Measurements from ENCODE around the gene AUTS2.

Gene AUTS2

DNA sequence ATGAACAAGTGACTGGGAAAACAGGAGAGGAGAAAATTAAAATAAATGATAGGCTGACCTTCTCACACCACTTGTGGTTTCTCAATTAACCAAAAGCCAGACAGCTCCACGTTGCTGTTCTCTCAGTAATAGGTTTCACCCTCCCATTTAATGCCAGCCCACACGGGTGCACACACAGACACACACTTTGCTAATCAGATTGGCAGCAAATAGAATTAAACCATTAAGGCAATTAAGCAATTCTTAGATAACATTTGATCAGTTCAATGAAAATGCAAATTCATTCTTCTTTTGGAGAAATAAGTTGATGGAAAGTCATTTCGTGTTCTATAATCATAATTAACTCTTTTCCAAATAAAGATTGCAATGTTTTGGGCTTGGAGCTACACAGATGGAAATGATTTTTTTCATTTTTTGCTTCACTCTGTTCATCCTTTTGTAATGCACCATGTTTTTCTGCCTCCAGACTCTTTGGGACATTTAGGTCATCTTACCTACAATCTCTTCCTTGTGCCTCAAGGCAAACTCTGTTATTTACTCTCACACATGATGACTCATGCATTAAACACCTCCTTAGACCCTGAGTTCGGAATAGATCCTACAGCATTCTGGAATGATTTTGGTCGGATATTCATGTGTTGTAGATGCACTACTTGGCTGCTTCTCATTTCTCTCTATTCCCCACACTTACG lies 700.7 kb downstream of the AUTS2 start:
- no peak for DNase-seq

DNA sequence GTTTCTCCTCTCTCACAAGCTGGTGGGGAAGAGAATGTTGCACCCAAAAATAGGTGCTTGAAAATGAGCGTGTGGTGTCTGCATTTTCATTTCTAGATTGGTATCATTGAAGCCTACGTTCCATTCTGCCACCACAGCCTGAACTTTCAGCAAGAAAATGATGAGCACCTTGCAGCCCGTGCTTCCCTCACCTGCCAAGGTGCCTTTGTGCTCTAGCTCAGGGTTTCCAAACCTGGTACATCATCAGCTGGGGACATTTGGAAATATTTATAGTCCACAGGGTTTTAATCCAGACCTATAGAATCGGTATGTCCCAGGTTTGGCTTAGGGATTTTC lies 701.2 kb downstream of the AUTS2 start:
- DNase-seq: no peak

- DNase-seq: no peak
These were observed 703.5 kb downstream of the AUTS2 start for GRCh38 chr7:70301673-70302185.

GRCh38 chr7:70303309-70303708 lies 705.0 kb downstream of the AUTS2 start:
- no peak for DNase-seq

GRCh38 chr7:70303780-70304179 lies 705.5 kb downstream of the AUTS2 start:
- no peak for DNase-seq

DNA sequence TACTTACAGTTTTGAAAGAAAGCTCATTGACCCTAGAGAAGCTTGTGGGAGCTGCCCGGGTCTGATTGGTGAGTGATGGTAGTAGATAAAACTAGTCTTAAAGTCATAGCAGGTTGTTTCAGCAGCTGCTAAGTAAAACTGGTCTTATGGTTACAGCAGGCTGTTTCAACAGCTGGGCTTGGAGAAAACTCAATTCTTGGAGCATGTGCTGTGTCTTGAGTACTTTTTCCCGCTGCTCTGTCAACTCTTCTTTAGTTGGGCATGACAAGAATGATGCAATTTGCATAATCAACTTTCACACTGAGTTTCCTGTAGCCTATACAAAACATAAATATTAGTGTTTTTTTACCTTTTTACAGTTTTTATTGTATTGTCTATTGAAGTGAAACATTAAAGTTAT lies 707.9 kb downstream of the AUTS2 start:
- DNase-seq: no peak

DNA sequence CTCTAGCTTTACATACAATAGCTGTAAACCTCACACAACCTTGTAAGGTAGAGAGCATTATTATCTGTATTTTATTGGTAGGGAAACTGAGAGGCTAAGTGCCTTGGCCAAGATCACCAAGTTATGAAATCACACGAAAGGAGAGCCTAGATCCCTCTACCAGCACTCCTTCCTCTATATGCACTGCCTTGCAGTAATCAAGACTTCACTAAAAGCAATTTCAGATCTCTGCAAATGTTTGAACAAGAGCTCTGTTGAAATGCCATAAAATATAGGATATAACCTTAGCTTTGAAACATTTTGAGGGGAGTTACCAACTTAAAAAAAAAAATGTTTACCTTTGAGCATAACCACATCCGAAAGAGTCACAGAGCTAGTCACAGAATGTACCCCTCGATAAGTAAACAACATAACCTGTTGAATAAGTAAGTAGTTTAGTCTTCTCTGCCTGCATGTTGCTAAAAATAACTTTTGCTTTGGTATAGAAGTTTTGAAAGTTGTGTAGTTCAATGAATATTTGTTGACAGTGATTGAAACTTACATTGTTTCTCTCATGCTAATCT lies 709.4 kb downstream of the AUTS2 start:
- DNase-seq: no peak

GRCh38 chr7:70312336-70312735 lies 714.1 kb downstream of the AUTS2 start:
- DNase-seq: no peak

GRCh38 chr7:70313271-70313670 lies 715.0 kb downstream of the AUTS2 start:
- no peak for DNase-seq

DNA sequence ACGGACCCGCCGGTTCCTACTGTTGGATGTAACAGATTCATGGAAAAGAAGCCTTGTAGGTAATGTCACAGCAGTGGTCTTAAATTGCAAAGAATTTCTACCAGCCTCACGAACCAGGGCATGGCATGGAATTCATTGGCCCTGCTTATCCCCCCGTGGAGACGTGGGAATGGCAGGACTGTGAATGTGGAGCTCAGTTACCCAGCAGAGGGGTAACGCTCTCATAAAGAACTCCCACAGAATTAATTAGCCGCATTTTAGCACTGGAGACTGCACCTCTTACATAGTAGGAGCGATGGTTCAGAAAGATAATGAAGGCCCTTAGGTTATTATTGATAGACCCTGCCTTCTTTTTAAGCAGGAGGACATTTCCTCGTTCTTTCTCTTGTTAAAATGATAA lies 715.4 kb downstream of the AUTS2 start:
- no peak for DNase-seq

DNA sequence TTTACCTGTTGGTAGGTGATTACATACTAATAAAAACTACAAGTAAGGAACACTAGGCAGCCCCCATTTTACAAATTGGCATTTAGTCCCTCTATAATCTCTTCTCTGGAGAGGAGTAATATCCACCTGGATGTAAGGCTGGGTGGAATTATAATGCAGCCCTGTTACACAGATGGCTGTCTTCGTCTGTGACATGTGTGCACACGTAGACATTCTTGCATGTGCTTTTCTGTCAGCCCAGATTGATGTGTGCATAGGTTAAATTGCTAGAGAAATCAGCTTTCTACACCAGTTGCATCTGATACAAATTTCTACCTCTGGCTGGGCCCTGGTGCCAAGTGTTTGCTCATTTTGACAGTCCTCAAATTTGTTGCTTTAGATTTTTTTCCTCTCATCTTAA lies 715.9 kb downstream of the AUTS2 start:
- no peak for DNase-seq

GRCh38 chr7:70316745-70317144 lies 718.5 kb downstream of the AUTS2 start:
- no peak for DNase-seq

- DNase-seq: no peak
These were observed 719.1 kb downstream of the AUTS2 start for GRCh38 chr7:70317356-70317755.

DNA sequence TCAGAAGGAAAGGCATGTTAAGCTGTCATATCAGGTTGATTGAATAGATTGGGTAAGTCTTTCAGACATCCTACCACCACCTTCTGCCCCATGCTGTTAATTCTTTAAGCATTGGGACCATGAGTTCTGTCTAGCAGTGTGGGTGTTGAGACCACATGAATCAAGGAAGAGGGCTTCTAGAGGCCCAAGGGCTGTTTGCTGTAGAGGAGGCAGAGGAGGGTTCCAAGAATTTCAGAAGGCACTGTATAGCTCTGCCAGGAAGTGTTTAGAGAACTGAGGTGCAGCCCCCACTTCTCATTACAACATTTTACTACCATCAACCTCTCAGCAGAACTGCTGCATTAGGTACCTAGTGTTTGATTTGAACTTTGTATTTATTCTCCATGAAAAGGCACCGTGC lies 720.2 kb downstream of the AUTS2 start:
- no peak for DNase-seq

DNA sequence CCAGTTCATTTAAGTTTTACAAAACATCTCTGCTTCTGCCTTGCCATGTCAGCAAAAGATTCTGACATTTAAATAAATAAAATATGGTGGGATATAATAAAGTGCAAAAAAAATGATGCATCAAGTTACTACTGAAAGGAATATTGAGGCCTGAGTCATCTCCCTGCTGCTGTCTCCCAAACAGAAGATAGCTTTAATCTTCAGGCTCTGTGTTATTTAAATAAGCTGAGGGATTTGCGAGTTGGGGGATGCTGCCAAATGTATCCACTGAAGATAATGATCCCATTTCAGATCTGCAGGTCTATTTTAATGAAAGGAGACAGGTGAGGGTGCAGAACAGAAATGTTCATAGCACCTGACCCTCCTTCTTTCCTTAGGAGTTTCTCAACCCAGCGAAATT lies 720.8 kb downstream of the AUTS2 start:
- no peak for DNase-seq

DNA sequence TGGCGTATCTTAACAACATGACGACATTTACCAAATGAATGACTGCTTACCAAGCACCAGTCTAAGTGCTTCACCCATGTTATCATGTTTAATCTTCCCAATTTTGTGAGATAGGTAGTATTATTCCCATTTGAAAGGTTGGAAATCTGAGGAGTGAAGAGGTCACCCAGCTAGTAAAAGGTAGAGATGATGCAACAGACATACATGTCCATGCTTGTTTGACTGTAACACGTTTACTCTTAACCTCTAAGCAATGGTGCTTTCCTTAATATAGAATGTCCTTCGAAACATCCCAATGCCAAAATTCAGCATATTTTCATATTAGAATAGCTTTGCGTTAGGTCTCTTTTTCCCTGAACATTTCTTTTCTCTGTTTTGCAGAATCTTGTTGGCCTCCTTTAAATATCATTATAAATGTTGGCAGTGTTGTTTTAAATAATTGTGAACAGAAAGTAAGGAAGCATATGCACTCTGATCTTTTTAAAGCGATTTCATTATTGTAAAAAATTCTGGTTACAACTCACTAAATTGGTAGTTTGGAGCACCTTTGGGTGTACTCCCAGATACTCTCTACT lies 722.8 kb downstream of the AUTS2 start:
- DNase-seq: no peak

DNA sequence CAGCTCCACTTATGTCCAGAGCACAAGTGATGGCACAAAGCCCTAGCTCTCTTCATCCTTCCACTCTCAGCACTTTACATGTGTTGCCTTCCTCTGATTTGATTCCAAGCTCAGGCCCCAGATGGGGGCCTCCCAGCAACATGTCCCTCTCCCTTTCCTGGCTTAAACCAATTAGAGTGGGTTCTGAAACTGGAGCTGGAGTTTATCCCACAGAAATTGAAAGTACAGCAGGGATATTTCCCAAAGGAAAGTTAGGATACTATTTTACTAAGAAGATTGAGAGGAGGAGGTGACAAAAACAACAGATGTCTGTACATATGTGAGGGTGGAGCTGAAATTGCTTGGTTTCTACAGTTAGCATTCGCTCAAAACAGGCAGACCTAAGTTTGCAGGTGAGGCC lies 724.6 kb downstream of the AUTS2 start:
- DNase-seq: no peak

- DNase-seq: no peak
These were observed 727.3 kb downstream of the AUTS2 start for GRCh38 chr7:70325509-70326101.

DNA sequence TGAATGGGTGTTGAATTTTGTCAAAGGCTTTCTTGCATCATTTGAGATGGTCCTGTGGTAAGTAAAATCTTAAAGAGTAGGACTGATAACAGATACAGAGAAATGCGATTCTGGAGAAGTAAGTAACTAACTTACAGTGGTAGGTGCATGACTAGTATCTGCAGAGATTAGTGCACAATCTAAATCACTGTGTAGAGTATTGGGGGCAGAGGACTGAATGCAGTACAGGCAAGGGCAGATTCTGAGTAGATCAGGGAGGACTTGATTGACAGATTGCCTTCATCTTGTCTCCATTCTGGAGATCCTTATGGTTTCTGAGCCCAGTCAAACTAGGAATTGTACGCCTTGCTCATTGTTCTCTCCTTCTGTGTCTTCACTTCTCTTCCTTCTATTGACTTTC lies 736.0 kb downstream of the AUTS2 start:
- DNase-seq: no peak

GRCh38 chr7:70334871-70335270 lies 736.6 kb downstream of the AUTS2 start:
- no peak for DNase-seq

DNA sequence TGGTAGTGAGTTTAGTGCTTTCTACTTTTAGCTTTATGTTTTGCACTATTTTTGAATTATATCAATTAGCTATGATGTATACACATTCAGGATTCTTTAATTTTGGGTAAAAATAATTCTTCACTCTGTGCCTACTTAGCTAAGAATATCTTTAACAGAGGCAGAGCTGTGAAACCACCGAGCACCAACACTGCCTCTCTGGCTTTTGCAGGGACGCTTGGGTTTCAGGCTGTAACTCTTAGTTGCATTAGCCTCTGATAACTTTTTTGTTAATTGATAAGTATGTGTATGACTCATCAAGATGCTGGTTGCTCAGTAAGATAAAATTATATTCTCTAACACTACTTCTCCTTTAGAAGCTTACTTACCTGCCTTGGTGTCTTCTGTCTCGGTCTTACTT lies 738.3 kb downstream of the AUTS2 start:
- DNase-seq: no peak

- no peak for DNase-seq
These were observed 739.7 kb downstream of the AUTS2 start for GRCh38 chr7:70338015-70338414.

GRCh38 chr7:70340236-70340635 lies 742.0 kb downstream of the AUTS2 start:
- DNase-seq: no peak

DNA sequence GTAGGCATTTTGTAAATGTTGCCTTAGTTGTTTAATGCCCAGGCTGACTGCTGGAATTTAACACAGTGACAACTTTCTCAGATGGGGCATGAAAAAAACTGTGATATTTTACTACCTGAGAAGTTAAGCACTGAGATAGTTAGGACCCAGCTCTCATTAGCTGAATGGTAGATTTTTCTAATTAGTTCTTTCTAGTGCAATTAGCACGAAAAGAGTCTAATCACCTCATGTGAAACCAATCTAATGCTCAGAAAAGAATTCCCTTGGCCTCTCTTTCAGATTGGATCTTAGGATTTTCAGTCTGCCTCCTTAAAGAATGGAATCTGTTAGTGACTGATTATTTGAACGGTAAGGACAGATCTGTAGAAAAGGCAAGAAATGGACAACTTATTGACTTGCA lies 743.2 kb downstream of the AUTS2 start:
- DNase-seq: no peak

All from activated effector memory CD4-positive, alpha-beta T cell treated with anti-CD3 and anti-CD28 coated beads, Interleukin-2, amount 50 U/mL, for 16 hours (primary cell).